ENCODE measurements around the gene SEMA3D.

DNA sequence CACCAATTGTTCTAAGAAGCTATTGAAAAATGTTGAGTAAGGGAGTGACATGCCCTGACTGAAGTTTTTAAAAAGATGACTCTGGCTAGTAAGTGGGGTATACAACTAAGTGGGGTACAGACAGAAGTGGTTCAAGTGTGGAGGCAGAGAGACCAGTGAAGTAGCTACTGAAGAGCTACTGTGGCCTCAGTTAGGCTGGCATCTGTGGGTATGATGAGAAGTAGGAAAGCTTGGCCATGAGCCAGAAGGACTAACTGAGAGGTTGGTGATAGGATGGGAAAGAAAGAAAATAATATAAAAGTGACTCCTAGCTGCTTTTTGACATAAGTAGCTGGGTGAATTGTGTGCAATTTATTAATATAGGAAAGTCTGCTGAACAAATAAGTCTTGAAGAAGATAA, 176.6 kb downstream of the SEMA3D start:
- TF ChIP-seq, protein P1, sequence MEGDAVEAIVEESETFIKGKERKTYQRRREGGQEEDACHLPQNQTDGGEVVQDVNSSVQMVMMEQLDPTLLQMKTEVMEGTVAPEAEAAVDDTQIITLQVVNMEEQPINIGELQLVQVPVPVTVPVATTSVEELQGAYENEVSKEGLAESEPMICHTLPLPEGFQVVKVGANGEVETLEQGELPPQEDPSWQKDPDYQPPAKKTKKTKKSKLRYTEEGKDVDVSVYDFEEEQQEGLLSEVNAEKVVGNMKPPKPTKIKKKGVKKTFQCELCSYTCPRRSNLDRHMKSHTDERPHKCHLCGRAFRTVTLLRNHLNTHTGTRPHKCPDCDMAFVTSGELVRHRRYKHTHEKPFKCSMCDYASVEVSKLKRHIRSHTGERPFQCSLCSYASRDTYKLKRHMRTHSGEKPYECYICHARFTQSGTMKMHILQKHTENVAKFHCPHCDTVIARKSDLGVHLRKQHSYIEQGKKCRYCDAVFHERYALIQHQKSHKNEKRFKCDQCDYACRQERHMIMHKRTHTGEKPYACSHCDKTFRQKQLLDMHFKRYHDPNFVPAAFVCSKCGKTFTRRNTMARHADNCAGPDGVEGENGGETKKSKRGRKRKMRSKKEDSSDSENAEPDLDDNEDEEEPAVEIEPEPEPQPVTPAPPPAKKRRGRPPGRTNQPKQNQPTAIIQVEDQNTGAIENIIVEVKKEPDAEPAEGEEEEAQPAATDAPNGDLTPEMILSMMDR (conservative IDR thresholded peaks at IDR 0.05) = no peak
- TF ChIP-seq EZH2 (IDR thresholded peaks at IDR 0.05; ENCODE audit: low read depth) = no peak
